OCI-LY7 (cell line): ENCODE data around the gene NR1H2. TPM values are rescaled to one million over a fixed set of nuclear protein-coding genes. Genes with fewer than 3 reads are reported as not detected.

Source experiments
- BruUV-seq: library from RNA; stranded (reverse); fragments of 400-500 nt; replicated peaks from 2 replicates; lab custom pipeline; 2021; lab: Mats Ljungman, UMichigan
- CTCF ChIA-PET: fragments of 300-600 bp; sonication (Branson Sonifier 250); formaldehyde crosslinking; loops from one replicate; lab custom pipeline; 2022; ENCODE audit warnings: antibody characterized with exemption; ENCODE audit not compliant: unreplicated experiment; lab: Charles Lee
- POLR2A ChIA-PET: fragments of 300-600 bp; sonication (Branson Sonifier 250); formaldehyde crosslinking; loops from one replicate; lab custom pipeline; 2022; ENCODE audit warnings: antibody characterized with exemption; lab: Charles Lee
- DNase-seq: peaks from one replicate; pipeline ENCODE4 v3.0.0-alpha.2; 2015; ENCODE audit warnings: low spot score
- H2AFZ ChIP-seq: fragments of 200-600 bp; sonication (generic), shearing (Covaris generic); 2 replicates; pipeline ENCODE4 v1.6.1; 2014; ENCODE audit warnings: mild to moderate bottlenecking, antibody characterized with exemption, low read length, moderate library complexity
- H3K27ac ChIP-seq: fragments of 200-600 bp; sonication (generic); 2 replicates; pipeline ENCODE4 v1.5.1; 2014; ENCODE audit warnings: mixed run types, low read depth, mild to moderate bottlenecking, moderate library complexity, low read length, inconsistent platforms; ENCODE audit not compliant: poor library complexity, severe bottlenecking
- H3K36me3 ChIP-seq: fragments of 200-600 bp; sonication (generic); 2 replicates; pipeline ENCODE4 v1.6.1; 2014; ENCODE audit warnings: mild to moderate bottlenecking, antibody characterized with exemption, low read length, moderate library complexity, mixed read lengths; ENCODE audit not compliant: insufficient read depth
- H3K4me1 ChIP-seq: fragments of 200-600 bp; sonication (generic); 2 replicates; pipeline ENCODE4 v1.5.1; 2014; ENCODE audit warnings: mild to moderate bottlenecking, low read length; ENCODE audit not compliant: insufficient read depth, poor library complexity, severe bottlenecking
- H3K4me2 ChIP-seq: fragments of 200-600 bp; sonication (generic); 2 replicates; pipeline ENCODE4 v1.6.1; 2014; ENCODE audit warnings: mild to moderate bottlenecking, low read length
- H3K4me3 ChIP-seq: fragments of 200-600 bp; sonication (generic); 2 replicates; pipeline ENCODE4 v1.5.1; 2014; ENCODE audit warnings: mild to moderate bottlenecking, low read depth, low read length; ENCODE audit not compliant: poor library complexity, severe bottlenecking
- H3K79me2 ChIP-seq: fragments of 200-600 bp; sonication (generic); 2 replicates; pipeline ENCODE4 v1.6.1; 2016; ENCODE audit warnings: low read depth, mild to moderate bottlenecking, low read length, moderate library complexity, mixed read lengths; ENCODE audit not compliant: insufficient read depth
- H3K9me2 ChIP-seq: fragments of 200-600 bp; sonication (generic); 2 replicates; pipeline ENCODE4 v1.6.1; 2016; ENCODE audit warnings: mild to moderate bottlenecking, low read length, mixed read lengths; ENCODE audit not compliant: insufficient read depth
- H3K9me3 ChIP-seq: fragments of 200-600 bp; sonication (generic); 2 replicates; pipeline ENCODE4 v1.6.1; 2014; ENCODE audit warnings: mild to moderate bottlenecking, mixed run types, low read length, mixed read lengths
- H4K20me1 ChIP-seq: fragments of 200-600 bp; sonication (generic); 2 replicates; pipeline ENCODE4 v1.6.1; 2014; ENCODE audit warnings: mild to moderate bottlenecking, antibody characterized with exemption, low read length, moderate library complexity, mixed read lengths; ENCODE audit not compliant: insufficient read depth
- CTCF ChIP-seq: fragments of 200-600 bp; sonication (generic); conservative IDR thresholded peaks from 2 replicates; pipeline ENCODE4 v1.5.1; 2014; ENCODE audit warnings: mild to moderate bottlenecking, antibody characterized with exemption, low read length, moderate library complexity, mixed read lengths
- EZH2phosphoT487 ChIP-seq: fragments of 200-600 bp; sonication (generic); IDR thresholded peaks from 2 replicates; pipeline ENCODE4 v1.6.1; 2018; ENCODE audit warnings: low read depth, borderline replicate concordance, mild to moderate bottlenecking, mixed run types, antibody characterized with exemption, low read length, moderate library complexity, mixed read lengths
- intact Hi-C: fragments of 100-400 bp; cut with micrococcal nuclease; formaldehyde crosslinking; loops from one replicate; pipeline ENCODE4 v1.10.0; 2022; ENCODE audit not compliant: unreplicated experiment
- total RNA-seq, 2 experiments: library from RNA; depleted of rRNA in 1 of 2; stranded (reverse); fragments of >200 nt in 1 of 2; shearing (Covaris generic) in 1 of 2; gene quantifications; 2 replicates each; pipeline ENCODE4 v1.2.3, GENCODE V29; 2014 to 2022

NR1H2 gene
- total RNA-seq, 2 experiments from 2014 or later: 41.2 to 65.7 TPM

DNA sequence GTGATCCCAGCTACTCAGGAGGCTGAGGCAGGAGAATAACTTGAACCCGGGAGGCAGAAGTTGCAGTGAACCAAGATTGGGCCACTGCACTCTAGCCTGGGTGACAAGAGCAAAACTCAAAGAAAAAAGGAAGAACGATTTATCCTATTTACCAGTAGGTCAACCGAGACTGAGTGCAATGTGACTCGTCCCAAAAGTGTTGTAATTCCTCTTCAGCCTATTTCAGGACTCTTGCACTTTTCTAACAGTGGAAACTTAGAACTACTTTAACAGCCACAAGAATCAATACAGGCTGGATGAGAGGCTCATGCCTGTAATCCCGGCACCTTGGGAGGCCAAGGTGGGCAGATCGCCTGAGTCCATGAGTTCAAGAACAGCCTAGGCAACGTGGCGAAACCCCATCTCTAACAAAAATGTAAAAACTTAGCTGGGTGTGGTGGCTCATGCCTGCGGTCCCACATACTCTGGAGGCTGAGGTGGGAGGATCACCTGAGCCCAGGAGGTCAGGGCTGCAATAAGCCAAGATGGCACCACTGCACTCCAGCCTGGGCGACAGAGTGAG lies 4.3 kb upstream of the NR1H2 start:
- BruUV-seq: no TSS peak
- no peak overlapping the region for H3K4me3 ChIP-seq
- no peak overlapping the region for H3K27ac ChIP-seq
- H2AFZ ChIP-seq: no peak overlapping the region
- intact Hi-C loops: no loop called here
- no peaks in the 10 kb centered on the region for H3K9me2 ChIP-seq
- no peaks in the 10 kb centered on the region for H4K20me1 ChIP-seq
- no peak for DNase-seq
- H3K79me2 ChIP-seq: no peaks in the 10 kb centered on the region; the same call in 1 of the 2 replicates
- H3K4me2 ChIP-seq: no peak overlapping the region
- ChIA-PET CTCF (no interaction called here), POLR2A (no interaction called here)
- H3K36me3 ChIP-seq: no peaks in the 10 kb centered on the region
- peaks cover 33% of the 10 kb centered on the region for H3K4me1 ChIP-seq
- no peaks in the 10 kb centered on the region for H3K9me3 ChIP-seq
- TF ChIP-seq CTCF (no peak), EZH2phosphoT487 (no peak)

- ChIA-PET POLR2A (interaction anchor here (0.7 kb wide), 1 partner anchor 38 kb away, joined by 3 read pairs; no protein-coding TSS in a partner anchor), CTCF (no interaction called here)
- no TSS peak for BruUV-seq
- Histone ChIP-seq H2AFZ (no peak overlapping the region), H4K20me1 (0 out of 2 replicates have a peak, but pooled peaks cover 3% of the 10 kb centered on the region), H3K27ac (peak overlapping the region; percentile 42), H3K79me2 (peaks cover 6% of the 10 kb centered on the region; the same call in 1 of the 2 replicates), H3K9me2 (no peaks in the 10 kb centered on the region), H3K4me3 (peak overlapping the region; percentile 83), H3K9me3 (no peaks in the 10 kb centered on the region), H3K36me3 (peaks cover 46% of the 10 kb centered on the region), H3K4me2 (peak overlapping the region; percentile 60), H3K4me1 (peaks cover 16% of the 10 kb centered on the region)
- intact Hi-C loops: no loop called here
- peak; percentile 82 for DNase-seq
- TF ChIP-seq CTCF (no peak), EZH2phosphoT487 (no peak)
Measured at GRCh38 chr19:50377051-50377461, 799 bp downstream of the NR1H2 start.

GRCh38 chr19:50377517-50377916 lies 1.3 kb downstream of the NR1H2 start:
- peak overlapping the region; percentile 83 for H3K4me3 ChIP-seq
- no peak for TF ChIP-seq CTCF
- no peak for TF ChIP-seq EZH2phosphoT487
- H3K4me2 ChIP-seq: peak overlapping the region; percentile 60
- BruUV-seq: no TSS peak
- H3K27ac ChIP-seq: peak overlapping the region; percentile 42
- CTCF ChIA-PET: no interaction called here
- 0 out of 2 replicates have a peak, but pooled peaks cover 3% of the 10 kb centered on the region for H4K20me1 ChIP-seq
- no peaks in the 10 kb centered on the region for H3K9me2 ChIP-seq
- POLR2A ChIA-PET: interaction anchor here (0.7 kb wide), 1 partner anchor 38 kb away, joined by 3 read pairs; no protein-coding TSS in a partner anchor
- no peak overlapping the region for H2AFZ ChIP-seq
- no peak for DNase-seq
- H3K36me3 ChIP-seq: peaks cover 51% of the 10 kb centered on the region
- peaks cover 6% of the 10 kb centered on the region; the same call in 1 of the 2 replicates for H3K79me2 ChIP-seq
- peaks cover 16% of the 10 kb centered on the region for H3K4me1 ChIP-seq
- H3K9me3 ChIP-seq: no peaks in the 10 kb centered on the region
- intact Hi-C loops: no loop called here
